Kidney (tissue), 14 donors: ENCODE data around the gene VCAM1. TPM values are rescaled to one million over a fixed set of nuclear protein-coding genes. Genes with fewer than 3 reads are reported as not detected.

ENCODE experiments used
- DNase-seq, 5 donors: peaks; one replicate each; pipeline ENCODE4 v3.0.0-alpha.2; 2013 to 2020
- FAIRE-seq: peaks from 2 replicates; lab custom pipeline; 2012; peaks lifted over from hg19 to GRCh38; lab: Jason Lieb, UNC
- H3K27ac ChIP-seq, 2 donors: one replicate each; pipeline ENCODE4 v1.7.0; 2013; ENCODE audit warnings: low read depth in 2 of 2, low read length in 2 of 2, inconsistent platforms in 1 of 2
- H3K27me3 ChIP-seq: one replicate; pipeline ENCODE4 v1.7.1; 2013; ENCODE audit warnings: low read length, inconsistent platforms; ENCODE audit not compliant: control insufficient read depth, insufficient read depth
- H3K36me3 ChIP-seq, 3 donors: one replicate each; pipeline versions ENCODE4 v1.7.0 to v1.7.1; 2013; ENCODE audit warnings: low read length in 3 of 3, control low read depth in 1 of 3, inconsistent platforms in 1 of 3; ENCODE audit not compliant: insufficient read depth in 3 of 3, control insufficient read depth in 2 of 3
- H3K4me1 ChIP-seq, 3 donors: one replicate each; pipeline versions ENCODE4 v1.7.0 to v1.7.1; 2013; ENCODE audit warnings: low read length in 3 of 3, inconsistent platforms in 1 of 3, low read depth in 1 of 3; ENCODE audit not compliant: control insufficient read depth in 2 of 3, insufficient read depth in 2 of 3
- H3K4me3 ChIP-seq, 3 donors: one replicate each; pipeline versions ENCODE4 v1.7.0 to v1.8.1; 2013; ENCODE audit warnings: low read length in 3 of 3, control low read depth in 1 of 3, inconsistent platforms in 1 of 3
- H3K9ac ChIP-seq, 3 donors: one replicate each; pipeline versions ENCODE4 v1.7.0 to v1.7.1; 2013; ENCODE audit warnings: low read length in 3 of 3, control low read depth in 1 of 3, inconsistent platforms in 1 of 3
- H3K9me3 ChIP-seq, 3 donors: one replicate each; pipeline versions ENCODE4 v1.7.0 to v1.7.1; 2013; ENCODE audit warnings: low read length in 3 of 3, control low read depth in 1 of 3, inconsistent platforms in 1 of 3; ENCODE audit not compliant: control insufficient read depth in 2 of 3, insufficient read depth in 1 of 3
- CTCF ChIP-seq: IDR thresholded peaks from 3 replicates; pipeline ENCODE4 v1.5.1; 2012; ENCODE audit warnings: mild to moderate bottlenecking, moderate library complexity, borderline replicate concordance; ENCODE audit not compliant: insufficient read depth; ENCODE audit errors: extremely low read depth
- intact Hi-C: fragments of 100-400 bp; cut with DNase I; formaldehyde crosslinking; loops from one replicate; pipeline ENCODE4 v1.11.1; 2022
- polyA plus RNA-seq: library from polyadenylated mRNA; stranded (reverse); fragments of 350-450 nt; fragmentation: Illumina TruSeq; extraction: RNeasy Lipid Tissue Mini Kit (QIAGEN cat#74804); gene quantifications from one replicate; pipeline ENCODE4 v1.2.3, GENCODE V29; 2014; ENCODE audit warnings: low read depth, low replicate concordance; ENCODE audit not compliant: insufficient read depth
- total RNA-seq: library from RNA; stranded (reverse); fragmentation: NEBNext Ultra II Directional; extraction: Animal tissue kit (Norgen Biotek cat#: 25700); gene quantifications from one replicate; pipeline ENCODE4 v1.2.1, GENCODE V29; 2021
- donor health status: control.
- donor health status: control.
- donor health status: control.
- donor health status: control.
- donor health status: control.
- donor health status: DM: yes; HTN: yes; CAD: no.
- donor health status: Normal renal cell carcinoma (clear cell type).

Gene VCAM1
- total and polyA plus RNA-seq, 2 donors from 2014 or later: 46.0 to 539 TPM

DNA sequence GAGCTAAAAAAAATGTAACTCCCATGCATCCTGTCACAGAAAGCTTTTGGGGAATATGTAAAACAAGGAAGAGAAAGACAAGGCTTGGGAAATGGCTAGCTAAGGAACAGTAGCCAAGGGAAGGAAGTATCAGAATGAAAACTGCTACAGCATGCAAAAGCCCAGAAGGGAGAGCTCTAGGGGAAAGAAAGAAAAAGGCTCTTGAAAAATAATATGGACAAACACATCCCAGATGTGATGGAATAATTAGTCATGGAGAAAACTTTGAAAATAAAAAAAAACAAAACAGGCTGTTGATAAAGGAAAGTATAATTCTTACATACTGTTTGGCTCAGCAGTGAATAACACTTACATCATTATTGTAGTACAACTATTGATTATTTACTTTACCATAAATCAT lies 47.9 kb upstream of the VCAM1 start:
- H3K9ac ChIP-seq: no peak overlapping the region
- H3K27me3 ChIP-seq: no peaks in the 10 kb centered on the region
- no peaks in the 10 kb centered on the region for H3K4me1 ChIP-seq
- intact Hi-C loops: no loop called here
- no peak overlapping the region for H3K27ac ChIP-seq
- H3K36me3 ChIP-seq: no peaks in the 10 kb centered on the region
- DNase-seq (no peak), FAIRE-seq (no peak)
- TF ChIP-seq CTCF: no peak
- no peak overlapping the region for H3K4me3 ChIP-seq
- H3K9me3 ChIP-seq: no peaks in the 10 kb centered on the region

DNA sequence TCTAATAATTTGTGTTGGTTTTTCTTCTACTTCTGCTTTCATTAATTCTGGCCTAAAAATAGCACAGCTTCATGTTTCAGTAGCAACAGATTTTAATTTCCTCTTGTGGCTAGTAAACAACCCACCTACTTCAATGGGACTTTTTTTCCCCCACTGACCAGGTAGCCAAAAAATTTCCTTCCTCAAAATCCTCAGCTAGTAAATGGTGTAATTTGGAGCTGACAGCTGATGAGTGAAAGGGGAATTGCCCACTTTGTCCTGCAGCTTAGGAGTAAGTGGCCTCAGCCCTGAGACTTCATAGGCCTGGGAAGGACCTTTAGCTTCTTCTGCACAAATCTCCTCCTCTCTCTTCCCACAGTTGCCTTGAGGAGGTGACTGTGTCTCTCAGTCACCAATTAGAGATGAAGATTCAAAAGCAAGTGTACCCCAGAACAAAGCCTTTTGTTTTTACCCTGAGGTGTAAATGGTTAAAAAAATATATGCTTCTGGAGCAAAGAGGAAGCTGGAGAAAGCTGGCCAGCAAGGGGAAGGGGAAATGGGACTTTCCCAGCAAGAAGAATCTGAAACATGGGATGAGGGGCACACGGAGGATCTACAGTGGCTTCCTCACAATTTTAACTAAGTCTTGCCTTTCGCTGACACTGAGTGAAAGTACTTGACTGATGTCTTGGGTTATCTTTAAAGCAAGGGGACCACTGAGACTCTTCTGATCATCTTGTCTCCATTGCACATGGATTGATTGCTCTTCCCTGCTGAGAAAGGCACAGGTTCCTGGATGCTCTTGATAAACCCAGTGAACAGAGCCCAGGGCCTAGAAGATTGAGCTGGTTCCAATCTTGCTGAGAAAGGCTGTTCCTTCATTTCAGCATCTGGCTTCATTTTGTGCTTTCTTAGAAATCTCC lies 35.8 kb upstream of the VCAM1 start:
- FAIRE-seq (no peak), DNase-seq (no peak)
- H3K9me3 ChIP-seq: no peaks in the 10 kb centered on the region
- intact Hi-C loops: no loop called here
- no peak overlapping the region for H3K9ac ChIP-seq
- H3K4me3 ChIP-seq: no peak overlapping the region
- no peaks in the 10 kb centered on the region for H3K27me3 ChIP-seq
- no peak overlapping the region for H3K27ac ChIP-seq
- H3K36me3 ChIP-seq: no peaks in the 10 kb centered on the region
- H3K4me1 ChIP-seq: peaks cover 0 to 3% (median 0%) of the 10 kb centered on the region in 3 donors
- TF ChIP-seq CTCF: no peak

- H3K36me3 ChIP-seq: no peaks in the 10 kb centered on the region
- no peaks in the 10 kb centered on the region for H3K27me3 ChIP-seq
- no peak for FAIRE-seq
- no peak overlapping the region for H3K9ac ChIP-seq
- H3K4me1 ChIP-seq: peaks cover 0 to 2% (median 0%) of the 10 kb centered on the region in 3 donors
- intact Hi-C loops: no loop called here
- no peak overlapping the region for H3K4me3 ChIP-seq
- no peak for TF ChIP-seq CTCF
- no peak for DNase-seq
- H3K27ac ChIP-seq: no peak overlapping the region
- H3K9me3 ChIP-seq: peaks cover 0 to 3% (median 0%) of the 10 kb centered on the region in 3 donors
Observed at GRCh38 chr1:100699744-100700143, 19.8 kb upstream of the VCAM1 start.
